Daoy (cell line): Measurements from ENCODE around the gene RTCA. TPM values are rescaled to one million over a fixed set of nuclear protein-coding genes. Genes with fewer than 3 reads are reported as not detected.
"Not testable (repeated sequence)": the region's sequence is repeated elsewhere in the genome, so short reads cannot be mapped to it uniquely, and the experiment has no call there.

Experiments
- DNase-seq: peaks from one replicate; pipeline ENCODE4 v3.0.0-alpha.2; 2015; ENCODE audit warnings: low read depth
- total RNA-seq: library from RNA; depleted of rRNA; stranded (reverse); fragments of >200 nt; shearing (Covaris generic); gene quantifications from 2 replicates; pipeline ENCODE4 v1.2.3, GENCODE V29; 2014; rRNA removed

The RTCA gene
- 119 and 127 TPM in 2 replicates for total RNA-seq

DNA sequence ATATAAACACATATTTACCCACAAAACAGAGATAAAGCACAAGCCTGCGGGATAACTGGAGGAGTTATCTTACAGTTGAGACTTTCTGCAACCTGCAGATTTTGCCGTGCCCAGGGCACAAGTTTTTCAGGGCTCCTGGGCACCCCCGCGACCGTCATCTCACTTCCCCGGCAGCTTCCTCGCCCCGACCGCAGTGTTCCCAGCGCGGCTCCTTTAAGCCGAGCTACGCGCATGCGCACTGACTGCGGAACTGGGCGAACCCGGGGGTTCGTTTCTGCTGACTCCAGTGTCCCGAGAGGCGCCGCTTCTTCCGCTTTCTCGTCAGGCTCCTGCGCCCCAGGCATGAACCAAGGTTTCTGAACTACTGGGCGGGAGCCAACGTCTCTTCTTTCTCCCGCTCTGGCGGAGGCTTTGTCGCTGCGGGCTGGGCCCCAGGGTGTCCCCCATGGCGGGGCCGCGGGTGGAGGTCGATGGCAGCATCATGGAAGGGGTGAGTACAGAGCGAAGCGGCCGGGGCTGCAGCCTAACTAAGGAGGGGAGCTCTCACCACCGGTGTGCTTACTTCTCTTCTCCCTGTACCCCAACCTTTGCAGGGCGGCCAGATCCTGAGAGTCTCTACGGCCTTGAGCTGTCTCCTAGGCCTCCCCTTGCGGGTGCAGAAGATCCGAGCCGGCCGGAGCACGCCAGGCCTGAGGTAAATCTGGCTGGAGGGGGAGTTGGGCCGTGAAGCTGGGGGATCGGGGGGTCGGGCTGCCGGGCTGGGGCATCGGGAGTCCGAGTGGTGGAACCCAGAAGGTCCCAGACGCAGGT, at the start of gene RTCA:
Gene RTCA (plus strand): TSS at position 286 of the 810 bp plus-strand sequence. CDS start 160 bp downstream, at position 446.
- peak; percentile 99 for DNase-seq

DNA sequence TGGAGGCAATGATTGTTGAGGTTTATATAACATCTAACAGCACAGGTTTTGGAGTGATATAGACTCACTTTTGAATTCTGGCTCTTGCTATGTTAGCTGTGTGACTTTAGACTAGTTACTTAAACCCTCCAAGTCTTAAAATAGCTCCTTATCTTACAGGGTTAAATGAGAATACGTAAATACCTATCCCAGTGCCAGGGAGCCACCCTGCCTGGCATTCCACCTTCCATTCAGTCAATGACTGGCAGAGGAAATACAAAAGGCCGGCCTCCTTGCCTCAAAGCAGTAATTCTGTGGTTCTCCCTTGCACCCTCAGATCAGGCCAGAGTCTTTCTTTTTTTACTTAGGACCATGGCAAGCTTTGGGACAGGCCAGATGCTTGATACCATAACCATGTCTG, 48.2 kb upstream of the RTCA start:
- no peak for DNase-seq

DNA sequence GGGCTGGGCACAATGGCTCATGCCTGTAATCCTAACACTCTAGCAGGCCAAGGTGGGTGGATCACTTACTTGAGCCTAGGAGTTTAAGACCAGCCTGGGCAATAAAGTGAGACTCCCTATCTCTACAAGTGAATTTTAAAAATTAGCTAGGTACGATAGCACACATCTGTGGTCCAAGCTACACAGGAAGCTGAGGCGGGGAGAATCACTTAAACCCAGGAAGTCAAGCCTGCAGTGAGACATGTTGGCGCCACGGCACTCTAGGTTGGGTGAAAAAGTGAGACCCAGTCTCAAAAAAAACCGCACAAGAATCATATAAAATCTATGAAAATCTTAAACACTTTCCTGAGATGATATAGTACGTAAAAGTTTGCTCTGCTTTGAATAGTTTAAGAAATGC, 46.6 kb upstream of the RTCA start:
- DNase-seq, result no peak

DNA sequence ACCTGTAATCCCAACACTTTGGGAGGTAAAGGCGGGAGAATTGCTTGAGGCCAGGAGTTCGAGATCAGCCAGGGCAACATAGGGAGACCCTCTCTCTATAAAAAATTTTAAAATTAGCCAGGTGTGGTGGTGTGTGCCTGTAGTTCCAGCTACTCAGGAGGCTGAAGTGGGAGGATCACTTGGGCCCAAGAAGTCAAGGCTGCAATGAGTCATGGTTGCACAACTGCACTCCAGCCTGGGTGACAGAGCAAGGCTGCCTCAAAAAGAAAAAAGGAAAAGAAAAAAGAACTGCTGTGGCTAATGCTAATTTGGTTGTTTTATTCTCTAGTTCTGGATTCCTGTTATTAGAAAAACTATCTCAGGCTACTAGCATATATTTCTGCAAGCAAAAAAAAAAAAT, 46.1 kb upstream of the RTCA start:
- DNase-seq, result no peak

DNA sequence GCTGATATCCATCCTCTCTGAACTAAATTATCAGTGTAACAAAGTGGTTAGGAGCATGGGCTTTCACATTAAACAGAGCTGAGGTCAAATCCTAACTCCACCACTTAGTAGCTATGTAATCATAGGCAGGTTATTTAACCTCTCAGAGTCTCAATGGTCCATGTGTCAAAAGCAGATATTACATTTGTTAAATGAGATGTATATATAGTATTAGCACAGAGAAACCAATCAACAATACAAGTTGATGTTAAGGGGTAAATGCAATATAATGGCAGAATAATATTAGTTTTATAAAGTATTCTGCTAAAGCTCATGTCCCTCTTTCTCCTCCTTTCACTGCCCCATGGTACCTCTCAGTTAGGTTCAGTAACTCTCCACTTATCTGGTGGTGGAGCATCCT, 43.6 kb upstream of the RTCA start:
- DNase-seq, result no peak

DNA sequence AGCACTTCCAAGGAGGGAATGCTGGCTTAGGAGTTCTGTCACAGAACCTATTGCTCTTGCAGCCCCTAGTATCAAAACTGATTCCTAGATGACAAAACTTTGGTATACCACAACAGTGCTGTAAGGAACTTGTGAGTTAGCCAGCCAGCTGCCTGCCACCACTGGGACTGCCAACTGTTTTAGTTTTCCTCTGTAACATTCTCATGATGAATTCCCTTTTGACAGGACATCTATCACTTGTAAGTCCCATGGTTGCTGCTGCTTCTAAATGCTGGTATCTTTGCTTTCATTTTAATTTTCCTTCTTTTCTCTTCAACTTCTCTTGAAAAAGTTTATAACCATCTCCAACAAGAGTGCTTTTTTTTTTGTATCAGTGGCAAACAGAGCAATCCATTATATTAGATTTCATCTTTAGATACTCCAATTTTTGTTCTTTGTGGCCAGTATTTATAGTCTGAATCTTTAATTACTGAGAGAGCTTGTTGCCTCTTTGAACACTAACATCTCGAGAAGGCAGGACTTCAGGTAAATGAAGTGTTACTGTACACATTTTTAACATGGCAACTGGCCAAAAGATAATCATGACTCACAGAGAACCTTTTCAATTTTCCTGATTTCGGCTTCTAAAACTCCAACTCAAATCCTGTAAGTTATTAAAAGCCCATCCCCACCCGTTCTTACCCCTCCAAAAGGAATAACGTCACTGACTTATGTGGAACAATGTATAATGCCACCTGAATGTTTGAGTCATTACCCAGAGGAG, 36.2 kb upstream of the RTCA start:
- no peak for DNase-seq

DNA sequence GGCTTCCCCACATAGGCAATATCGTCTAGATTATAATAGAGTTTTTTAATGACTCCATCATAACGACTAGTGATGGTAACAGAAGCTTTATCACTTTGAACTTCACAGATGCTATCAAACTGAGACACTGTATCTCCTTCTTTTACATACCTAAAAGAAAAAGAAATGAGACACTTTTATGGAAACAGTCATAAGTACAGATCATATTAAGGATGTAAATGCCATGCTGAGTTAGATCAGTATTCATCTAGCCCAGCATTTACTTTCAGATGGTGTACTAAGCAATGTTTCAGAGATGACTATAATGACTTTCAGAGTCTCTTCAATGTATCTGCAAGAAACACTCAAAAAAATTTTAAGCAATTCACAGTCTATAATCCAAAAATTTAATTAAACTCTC, 35.3 kb upstream of the RTCA start:
- DNase-seq, result no peak

DNA sequence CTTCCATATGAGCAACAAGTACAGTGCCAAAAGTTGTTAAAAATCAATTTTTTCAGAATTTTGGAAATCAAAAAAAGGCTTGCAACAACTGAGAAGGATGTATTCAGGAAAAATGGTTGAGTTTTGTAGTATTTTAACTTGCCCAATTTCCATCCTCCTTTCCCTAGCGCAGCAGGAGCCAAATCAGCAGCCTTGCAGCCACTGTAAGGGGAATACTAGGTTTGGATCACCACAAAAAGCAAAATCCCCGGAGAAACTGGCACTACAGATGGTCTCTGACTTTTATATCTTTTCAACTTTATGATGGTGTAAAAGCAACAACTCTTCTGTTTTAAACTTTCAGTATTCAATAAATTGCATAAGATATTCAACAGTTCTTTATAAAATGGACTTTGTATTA, 34.3 kb upstream of the RTCA start:
- no peak for DNase-seq

DNA sequence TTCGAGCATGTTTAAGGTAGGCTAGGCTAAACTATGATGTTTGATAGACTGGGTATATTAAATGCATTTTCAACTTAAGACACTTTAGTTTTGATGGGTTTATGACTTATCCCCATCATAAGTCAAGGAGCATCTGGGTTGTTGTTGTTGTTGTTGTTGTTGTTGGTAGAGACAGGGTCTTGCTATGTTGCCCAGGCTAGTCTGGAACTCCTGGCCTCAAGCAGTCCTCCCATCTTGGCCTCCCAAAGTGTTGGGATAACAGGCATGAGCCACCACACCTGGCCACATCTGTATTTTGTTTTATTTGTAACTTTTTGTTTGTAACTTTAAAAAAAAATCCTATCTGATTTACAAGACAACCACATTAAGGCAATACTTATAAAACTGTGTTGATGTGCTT, 33.9 kb upstream of the RTCA start:
- DNase-seq, result no peak

DNA sequence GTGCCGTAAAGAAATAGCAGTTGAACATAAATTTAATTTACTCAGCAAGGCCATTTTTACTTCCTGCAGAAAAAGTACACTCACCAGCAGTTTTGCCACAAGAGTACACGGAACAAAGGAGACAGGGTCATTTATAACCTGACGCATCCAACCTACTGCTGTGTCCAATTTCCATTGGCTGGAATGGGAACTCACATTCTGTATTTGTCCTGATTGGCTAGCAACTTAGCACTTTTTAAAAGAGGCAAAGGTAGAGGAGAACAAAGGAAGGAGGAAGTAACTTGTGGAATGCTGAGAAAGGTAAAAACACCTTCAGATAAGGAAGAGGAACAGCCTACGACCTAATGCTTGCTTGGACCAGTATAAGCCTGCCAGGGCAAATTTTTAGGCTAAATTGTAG, 32.5 kb upstream of the RTCA start:
- DNase-seq, result not testable (repeated sequence)

DNA sequence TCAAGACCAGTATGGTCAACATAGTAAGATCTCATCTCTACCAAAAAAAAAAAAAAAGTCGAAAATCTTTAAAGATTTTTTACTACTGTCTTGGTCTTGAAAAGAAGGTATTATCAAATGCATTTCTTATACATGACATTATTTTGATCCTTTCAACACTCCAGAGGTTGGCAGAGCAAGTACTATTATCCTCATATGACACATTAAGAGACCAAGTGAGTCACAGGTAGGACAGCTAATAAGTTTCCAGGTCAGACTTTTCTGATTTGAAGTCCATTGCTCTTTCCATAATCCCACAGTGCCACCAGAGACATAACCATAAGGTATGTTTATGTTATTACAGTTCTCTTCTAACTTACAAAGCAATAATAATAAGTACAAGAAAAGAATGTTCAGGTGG, 31.6 kb upstream of the RTCA start:
- DNase-seq, result no peak

DNA sequence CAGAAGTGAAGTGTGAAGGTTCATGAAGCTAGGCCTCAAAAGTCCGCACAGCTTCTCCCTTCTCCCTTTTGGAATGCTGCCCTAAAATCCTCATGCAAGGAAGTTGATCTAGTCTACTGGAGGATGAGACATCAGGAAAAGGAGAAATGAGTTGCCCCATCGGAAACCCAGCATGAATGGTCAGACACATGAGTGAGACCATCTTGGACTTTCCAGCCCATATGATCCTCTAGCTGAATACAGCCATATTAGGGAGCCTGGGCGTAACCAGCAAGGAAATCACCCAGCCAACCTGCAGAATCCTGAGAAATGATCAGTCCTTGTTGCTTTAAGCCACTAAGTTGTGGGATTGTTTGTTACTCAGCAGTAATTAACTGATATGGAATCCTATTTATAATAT, 28.9 kb upstream of the RTCA start:
- DNase-seq, result no peak

DNA sequence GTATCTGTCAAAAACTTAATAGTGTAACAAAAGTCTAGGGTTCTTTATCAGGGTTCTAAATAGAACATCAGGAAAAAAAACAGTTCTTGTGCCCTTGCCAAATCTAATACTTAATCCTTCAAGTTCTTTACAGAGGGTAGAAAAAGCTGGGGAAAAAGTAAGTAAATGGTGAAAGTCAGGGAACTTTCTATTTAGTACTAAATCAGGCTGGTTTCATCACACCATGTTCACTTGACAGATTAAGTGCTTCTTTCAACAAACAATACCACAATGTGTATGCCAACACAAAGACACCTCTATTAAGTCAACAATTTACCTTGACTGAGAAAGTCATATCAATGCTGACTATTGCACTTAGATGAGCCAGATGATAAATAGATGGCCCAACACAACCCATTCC, 26.1 kb upstream of the RTCA start:
- DNase-seq, result no peak

DNA sequence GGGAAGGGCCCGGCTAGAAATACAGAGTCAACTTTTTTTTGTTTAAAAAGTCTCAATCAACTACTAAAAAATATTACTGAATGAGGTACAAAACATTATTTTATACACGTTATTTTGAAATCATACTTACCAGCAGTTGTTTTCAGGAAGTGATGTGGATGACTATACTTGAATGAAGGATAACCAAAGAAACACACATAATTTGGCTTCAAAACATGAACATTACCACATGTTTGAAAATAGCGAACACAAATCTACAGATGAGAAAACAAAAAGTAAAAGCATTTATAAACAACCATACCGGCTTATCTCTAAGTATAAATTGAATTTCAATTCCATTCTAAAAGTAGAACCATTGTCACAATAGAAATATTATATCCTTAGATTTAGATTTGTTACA, 25.4 kb upstream of the RTCA start:
- no peak for DNase-seq

DNA sequence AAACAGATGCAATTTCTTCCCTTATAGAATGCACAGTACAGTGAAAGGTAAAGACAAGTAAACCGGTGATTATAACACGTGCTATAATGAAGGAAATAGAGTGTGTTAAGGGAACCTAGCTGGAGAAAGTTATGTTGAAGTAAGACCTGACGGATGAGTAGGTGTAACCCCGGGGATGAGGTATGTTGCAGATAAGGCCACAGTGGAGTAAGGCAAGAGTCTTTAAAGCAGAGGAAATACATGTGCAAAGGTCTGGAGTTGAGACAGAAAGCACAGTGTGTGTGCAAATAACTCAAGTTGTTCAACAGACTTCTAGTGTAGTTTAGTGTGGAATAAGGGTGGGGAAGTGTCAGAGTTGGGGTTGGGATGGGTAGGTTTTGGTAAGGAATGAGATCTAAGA, 19.3 kb upstream of the RTCA start:
- no peak for DNase-seq

DNA sequence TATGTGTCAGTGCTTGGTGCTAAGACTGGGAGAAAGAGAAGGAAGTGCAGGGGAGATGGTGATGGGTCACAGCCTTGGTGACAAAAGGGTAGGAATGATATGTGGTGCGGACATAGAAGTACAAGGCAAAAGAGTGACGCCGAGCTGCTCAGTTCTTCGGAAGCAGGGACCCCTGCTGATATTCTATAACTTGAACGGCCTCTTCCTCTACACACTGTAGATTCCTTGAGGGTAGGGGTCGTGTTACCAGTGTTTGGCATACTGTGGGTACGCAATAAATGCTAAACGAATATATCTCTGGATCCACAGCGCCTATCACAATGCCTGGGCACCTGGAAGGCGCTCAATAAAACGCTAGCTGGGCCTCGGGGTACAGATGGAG, 16.9 kb upstream of the RTCA start:
- DNase-seq, result peak; percentile 4

DNA sequence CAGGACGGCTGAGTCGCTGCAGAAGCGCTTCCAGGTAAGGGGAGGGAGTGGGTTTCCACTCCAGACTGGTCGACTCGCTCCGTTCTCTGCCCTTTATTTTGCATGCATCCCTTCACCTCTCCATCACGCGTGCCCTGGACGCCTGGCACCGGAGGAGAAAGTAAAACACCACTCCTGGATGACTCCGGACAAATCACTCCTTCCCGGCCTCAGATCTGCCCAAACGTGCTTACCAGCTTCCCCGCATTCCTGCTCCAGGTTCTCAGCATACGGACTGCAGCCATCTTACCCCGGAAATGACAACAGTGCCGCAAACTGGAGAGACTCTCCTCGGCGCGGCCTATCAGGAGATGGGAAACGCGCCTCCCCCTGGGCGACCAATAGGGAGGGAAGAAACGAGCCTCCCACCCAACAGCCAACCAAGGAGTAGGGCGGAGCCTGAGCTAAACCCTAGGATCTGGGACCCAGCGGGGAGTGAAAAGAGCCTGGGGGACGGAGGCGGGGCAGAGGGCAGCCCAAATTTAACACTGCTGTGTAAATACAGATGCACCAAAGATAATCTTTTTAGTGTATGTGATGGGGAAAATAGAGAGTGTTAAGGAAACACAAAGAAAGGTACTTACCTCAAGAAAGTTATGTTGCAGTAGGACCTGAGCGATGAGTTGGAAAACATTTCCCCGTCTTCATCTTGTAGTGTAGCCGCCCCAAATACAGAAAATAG, 16.3 kb upstream of the RTCA start, which contains the start of gene DBT:
Gene DBT (minus strand): TSS at position 298 of the 721 bp plus-strand sequence. CDS start 14 bp downstream, at position 284.
- peak; percentile 98 for DNase-seq

DNA sequence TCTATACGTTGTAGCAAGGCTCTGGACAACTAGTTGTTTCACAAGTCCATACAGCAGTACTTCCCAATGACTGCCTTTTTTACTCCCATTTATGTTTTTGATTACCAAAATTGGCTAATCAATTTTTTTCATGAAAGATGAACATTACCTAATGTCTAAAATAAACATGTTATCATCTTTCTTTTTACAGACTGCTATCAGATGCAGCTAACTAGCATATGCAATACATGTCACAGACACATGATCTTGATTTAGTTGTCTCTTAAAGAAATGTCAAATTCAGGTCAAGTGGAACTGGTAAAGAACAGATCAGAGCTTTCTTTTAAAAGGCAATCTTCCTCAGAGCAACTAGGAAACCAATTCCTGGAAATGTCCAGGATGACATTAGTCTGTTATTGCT, 15.8 kb upstream of the RTCA start:
- no peak for DNase-seq

DNA sequence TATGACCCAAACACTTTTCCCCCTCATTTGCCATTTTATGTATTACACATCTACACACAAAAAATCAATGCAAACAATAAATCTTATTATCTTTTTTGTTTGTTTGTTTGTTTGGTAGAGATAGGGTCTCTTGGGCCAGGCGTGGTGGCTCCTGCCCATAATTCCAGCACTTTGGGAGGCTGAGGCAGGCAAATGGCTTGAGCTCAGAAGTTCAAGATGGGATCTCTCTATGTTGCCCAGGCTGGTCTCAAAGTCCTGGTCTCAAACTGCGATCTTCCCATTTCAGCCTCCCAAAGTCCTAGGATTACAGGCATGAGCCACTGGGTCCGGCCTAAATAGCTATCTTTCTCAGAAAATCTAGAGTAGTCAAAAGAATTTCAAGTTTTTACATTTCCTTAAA, 15.2 kb upstream of the RTCA start:
- no peak for DNase-seq

DNA sequence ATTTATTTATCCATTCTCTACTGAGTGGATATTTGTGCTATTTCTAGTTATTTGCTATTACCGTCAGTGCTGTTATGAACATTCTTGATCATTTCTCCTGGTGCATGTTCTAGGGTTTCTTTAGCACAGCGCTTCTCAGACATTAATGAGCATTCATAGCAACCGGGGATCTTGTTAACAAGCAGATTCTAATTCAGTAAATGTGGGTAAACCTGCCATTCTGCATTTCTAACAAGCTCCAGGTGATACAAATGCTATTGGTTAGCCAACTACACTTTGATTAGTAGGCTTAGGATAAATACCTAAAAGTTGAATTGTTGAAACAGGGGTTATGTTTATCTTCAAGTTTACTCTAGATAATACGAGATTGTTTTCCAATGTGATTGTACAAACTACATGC, 13.1 kb upstream of the RTCA start:
- no peak for DNase-seq

DNA sequence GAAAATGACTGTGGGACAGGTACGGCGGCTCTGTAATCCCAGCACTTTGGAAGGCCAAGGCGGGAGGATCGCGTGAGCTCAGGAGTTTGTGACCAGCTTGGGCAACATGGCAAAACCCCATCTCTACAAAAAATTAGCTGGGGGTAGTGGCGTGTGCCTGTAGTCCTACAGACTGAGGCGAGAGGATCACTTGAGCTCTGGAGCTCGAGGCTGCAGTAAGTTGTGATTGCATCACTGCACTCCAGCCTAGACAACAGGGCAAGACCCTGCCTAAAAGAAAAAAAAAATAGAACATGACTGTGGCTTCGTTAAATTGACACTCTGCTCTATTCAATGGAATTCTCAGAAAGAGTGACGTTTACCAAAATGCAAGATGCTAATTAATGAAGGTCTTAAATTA, 12.5 kb upstream of the RTCA start:
- no peak for DNase-seq

DNA sequence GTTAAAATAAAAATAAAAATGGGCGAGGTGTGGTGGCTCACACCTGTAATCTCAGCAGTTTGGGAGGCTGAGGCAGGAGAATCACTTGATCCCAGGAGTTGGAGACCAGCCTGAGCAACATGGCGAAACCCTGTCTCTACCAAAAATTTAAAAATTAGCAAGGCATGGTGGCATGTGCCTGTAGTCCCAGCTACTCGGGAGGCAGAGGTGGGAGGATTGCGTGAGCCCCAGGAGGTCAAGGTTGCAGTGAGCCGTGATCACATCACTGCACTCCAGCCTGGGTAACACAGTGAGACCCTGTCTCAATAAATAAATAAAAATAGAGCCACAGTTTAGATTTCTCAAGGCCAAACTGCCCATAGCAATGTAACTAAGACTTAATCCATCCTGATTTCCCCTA, 9.7 kb upstream of the RTCA start:
- DNase-seq, result not testable (repeated sequence)

DNA sequence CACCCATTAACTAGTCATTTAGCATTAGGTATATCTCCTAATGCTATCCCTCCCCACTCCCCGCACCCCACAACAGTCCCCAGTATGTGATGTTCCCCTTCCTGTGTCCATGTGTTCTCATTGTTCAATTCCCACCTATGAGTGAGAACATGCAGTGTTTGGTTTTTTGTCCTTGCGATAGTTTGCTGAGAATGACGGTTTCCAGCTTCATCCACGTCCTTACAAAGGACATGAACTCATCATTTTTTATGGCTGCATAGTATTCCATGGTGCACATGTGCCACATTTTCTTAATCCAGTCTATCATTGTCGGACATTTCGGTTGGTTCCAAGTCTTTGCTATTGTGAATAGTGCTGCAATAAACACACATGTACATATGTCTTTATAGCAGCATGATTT, 7.6 kb upstream of the RTCA start:
- not testable (repeated sequence) for DNase-seq
